HG03039 (cell line): Measurements from ENCODE around the gene SLC9A3.
"Not testable (repeated sequence)": the region's sequence is repeated elsewhere in the genome, so short reads cannot be mapped to it uniquely, and the experiment has no call there.

Source experiments
- ATAC-seq: cut with Tn5 transposase; IDR thresholded peaks from one replicate; pipeline ENCODE4 v1.9.1; 2021; ENCODE audit warnings: mild to moderate bottlenecking, moderate library complexity; ENCODE audit not compliant: unreplicated experiment

The SLC9A3 gene

GRCh38 chr5:524234-524972 lies at the start of gene SLC9A3:
Gene SLC9A3, minus strand, starts transcription at chr5:524449.
- no peak for ATAC-seq

- no peak for ATAC-seq
Measured at GRCh38 chr5:573976-574375, 49.7 kb upstream of the SLC9A3 start.

- no peak for ATAC-seq
Measured at GRCh38 chr5:573206-573605, 49.0 kb upstream of the SLC9A3 start.

DNA sequence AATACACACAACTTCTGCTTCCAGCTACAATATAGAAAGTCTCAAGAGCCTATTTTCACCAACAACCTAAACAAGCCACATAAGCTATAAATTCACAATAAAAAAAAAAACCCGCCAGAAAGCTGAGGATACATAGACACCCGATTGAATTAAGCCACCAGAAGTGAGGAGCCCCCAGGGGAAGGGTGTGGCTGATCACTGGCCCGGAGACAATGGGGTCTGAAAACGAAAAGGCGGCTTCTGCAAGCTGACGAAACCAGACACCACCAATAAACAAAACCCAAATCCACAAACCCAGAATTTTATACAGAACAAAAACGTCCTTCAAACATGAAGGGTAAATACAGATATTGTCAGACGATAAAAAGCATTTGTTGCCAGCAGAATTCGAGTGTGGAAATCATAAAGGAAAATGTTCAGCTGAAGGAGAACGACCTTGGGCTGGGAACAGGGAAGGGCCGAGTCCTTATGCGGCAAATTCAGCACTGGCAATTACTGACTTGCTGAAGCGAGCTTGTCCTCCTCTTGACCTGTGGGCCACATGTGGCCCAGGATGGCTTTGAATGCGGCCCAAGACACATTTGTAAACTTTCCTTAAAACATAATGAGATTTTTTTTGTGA lies 48.3 kb upstream of the SLC9A3 start:
- no peak for ATAC-seq

GRCh38 chr5:571791-572190 lies 47.5 kb upstream of the SLC9A3 start:
- no peak for ATAC-seq

GRCh38 chr5:570886-571285 lies 46.6 kb upstream of the SLC9A3 start:
- ATAC-seq: no peak

- ATAC-seq: no peak
Measured at GRCh38 chr5:570446-570845, 46.2 kb upstream of the SLC9A3 start.

GRCh38 chr5:569868-570361 lies 45.7 kb upstream of the SLC9A3 start:
- ATAC-seq: no peak

DNA sequence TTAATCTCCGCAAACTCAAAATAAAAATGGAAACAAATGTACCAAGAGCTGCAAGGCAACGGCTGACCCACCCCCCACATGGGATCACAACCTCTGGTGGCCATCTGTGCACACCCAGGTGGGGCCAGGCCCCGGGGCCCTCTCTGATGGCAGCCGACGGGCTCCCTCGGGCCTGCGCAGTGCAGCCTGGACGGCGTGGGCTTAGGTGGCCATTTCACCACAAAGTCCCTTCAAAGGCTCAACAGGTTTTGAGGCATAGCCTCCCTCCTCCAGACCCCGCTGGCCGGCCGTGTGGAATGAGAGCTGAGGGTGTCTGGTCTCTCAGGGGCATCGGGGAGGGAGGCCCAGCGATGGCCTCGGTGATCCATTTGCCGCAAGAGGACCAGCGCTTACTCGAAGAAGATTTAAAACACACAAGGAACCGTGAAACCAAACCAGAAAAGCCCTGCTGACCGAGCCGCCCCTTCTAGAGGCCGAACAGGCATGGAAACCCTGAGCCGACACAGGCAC lies 45.2 kb upstream of the SLC9A3 start:
- ATAC-seq: no peak

GRCh38 chr5:568809-569208 lies 44.6 kb upstream of the SLC9A3 start:
- ATAC-seq: no peak

- no peak for ATAC-seq
Measured at GRCh38 chr5:568061-568781, 44.0 kb upstream of the SLC9A3 start.

GRCh38 chr5:567664-568060 lies 43.4 kb upstream of the SLC9A3 start:
- ATAC-seq: no peak

- no peak for ATAC-seq
Measured at GRCh38 chr5:566636-567309, 42.5 kb upstream of the SLC9A3 start.

GRCh38 chr5:565782-566440 lies 41.7 kb upstream of the SLC9A3 start:
- no peak for ATAC-seq

- no peak for ATAC-seq
Measured at GRCh38 chr5:561408-561807, 37.2 kb upstream of the SLC9A3 start.

DNA sequence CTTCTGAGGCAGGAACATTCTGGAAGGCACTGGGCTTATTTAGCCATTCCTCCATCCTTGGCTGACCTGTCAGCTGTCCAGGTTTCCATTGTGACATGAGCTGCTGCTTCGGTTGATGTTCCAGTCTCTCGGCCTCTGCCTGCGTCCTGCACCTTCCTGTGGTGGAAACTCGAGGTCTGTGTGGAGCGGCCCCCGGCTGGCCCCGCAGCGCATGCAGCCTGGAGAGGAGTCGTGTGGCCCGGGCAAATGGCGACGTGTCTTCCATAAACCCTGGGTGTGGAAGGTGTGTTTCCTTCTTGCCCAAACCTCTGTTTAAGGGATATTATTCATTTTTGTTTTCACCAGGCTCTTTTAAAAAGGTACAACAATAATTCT lies 36.5 kb upstream of the SLC9A3 start:
- no peak for ATAC-seq

GRCh38 chr5:558871-559503 lies 34.7 kb upstream of the SLC9A3 start:
- no peak for ATAC-seq

DNA sequence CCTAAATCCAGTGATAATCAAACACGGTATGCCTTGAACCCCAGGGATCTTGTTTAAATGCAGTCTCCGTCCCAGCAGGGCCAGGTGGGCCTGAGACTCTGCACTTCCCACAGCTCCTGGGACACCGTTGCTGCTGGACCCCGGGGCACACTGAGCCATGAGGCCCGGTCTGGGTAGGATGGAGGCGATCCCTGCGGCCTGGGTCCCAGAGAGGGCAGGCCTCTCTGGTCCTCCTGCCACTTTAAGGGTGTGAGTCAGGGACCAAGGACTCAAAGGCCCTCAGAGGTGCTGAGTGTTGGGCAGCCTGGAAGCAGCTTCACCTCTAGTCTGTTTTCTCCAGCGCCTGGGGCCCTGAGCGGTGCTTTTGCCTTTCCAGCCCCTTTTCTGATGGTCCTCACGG lies 34.1 kb upstream of the SLC9A3 start:
- no peak for ATAC-seq

DNA sequence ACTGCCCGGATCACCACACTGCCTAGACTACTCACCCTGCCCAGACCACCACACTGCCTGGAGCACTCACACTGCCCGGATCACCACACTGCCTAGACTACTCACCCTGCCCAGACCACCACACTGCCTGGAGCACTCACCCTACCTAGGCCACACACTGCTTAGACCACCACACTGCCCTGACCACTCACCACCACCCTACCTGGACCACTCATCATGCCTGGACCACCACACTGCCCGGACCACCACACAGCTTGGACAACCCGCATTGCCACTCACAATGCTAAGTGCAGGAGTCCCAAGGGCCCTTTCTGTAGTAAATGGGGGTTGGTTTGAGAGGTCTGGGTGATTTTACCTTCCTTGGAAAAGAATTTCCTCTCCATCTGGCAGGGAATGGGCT lies 33.7 kb upstream of the SLC9A3 start:
- not testable (repeated sequence) for ATAC-seq

- no peak for ATAC-seq
Measured at GRCh38 chr5:556909-557441, 32.7 kb upstream of the SLC9A3 start.
